ENCODE data around the gene TMA7. TPM values are rescaled to one million over a fixed set of nuclear protein-coding genes. Genes with fewer than 3 reads are reported as not detected.
A peak's percentile ranks its signal among the peaks of the same experiment; 100 is the strongest.

The TMA7 gene
- total and polyA plus RNA-seq, 2 of the 13 experiments (the other 11 are each of a cell fraction or from before 2014, with no cell fraction given) = 100 to 486 TPM

- TF ChIP-seq, protein P1, sequence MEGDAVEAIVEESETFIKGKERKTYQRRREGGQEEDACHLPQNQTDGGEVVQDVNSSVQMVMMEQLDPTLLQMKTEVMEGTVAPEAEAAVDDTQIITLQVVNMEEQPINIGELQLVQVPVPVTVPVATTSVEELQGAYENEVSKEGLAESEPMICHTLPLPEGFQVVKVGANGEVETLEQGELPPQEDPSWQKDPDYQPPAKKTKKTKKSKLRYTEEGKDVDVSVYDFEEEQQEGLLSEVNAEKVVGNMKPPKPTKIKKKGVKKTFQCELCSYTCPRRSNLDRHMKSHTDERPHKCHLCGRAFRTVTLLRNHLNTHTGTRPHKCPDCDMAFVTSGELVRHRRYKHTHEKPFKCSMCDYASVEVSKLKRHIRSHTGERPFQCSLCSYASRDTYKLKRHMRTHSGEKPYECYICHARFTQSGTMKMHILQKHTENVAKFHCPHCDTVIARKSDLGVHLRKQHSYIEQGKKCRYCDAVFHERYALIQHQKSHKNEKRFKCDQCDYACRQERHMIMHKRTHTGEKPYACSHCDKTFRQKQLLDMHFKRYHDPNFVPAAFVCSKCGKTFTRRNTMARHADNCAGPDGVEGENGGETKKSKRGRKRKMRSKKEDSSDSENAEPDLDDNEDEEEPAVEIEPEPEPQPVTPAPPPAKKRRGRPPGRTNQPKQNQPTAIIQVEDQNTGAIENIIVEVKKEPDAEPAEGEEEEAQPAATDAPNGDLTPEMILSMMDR (CRISPR knock-in tag; IDR thresholded peaks at IDR 0.05) = 0 out of 2 replicates have a peak, but pooled peaks have one; percentile 3
- TF ChIP-seq ERF (CRISPR knock-in tag; IDR thresholded peaks at IDR 0.05) (no peak), ZSCAN25 (CRISPR knock-in tag; IDR thresholded peaks at IDR 0.05) (peak; percentile 21; the same call in 1 of the 2 replicates), RFX5 (IDR thresholded peaks at IDR 0.05; ENCODE audit: low read depth, low read length) (no peak), TRIM24 (CRISPR knock-in tag; IDR thresholded peaks at IDR 0.05) (no peak), HOXA7 (CRISPR knock-in tag; IDR thresholded peaks at IDR 0.05) (no peak), ZBTB7A (CRISPR knock-in tag; IDR thresholded peaks at IDR 0.05) (no peak), ELF4 (CRISPR knock-in tag; IDR thresholded peaks at IDR 0.05; ENCODE audit: borderline replicate concordance) (no peak), FOXC1 (CRISPR knock-in tag; IDR thresholded peaks at IDR 0.05; ENCODE audit: borderline replicate concordance) (no peak), MXD4 (CRISPR knock-in tag; IDR thresholded peaks at IDR 0.05) (no peak), FOSL1 (CRISPR knock-in tag; IDR thresholded peaks at IDR 0.05; ENCODE audit: borderline replicate concordance) (no peak), GTF2F1 (IDR thresholded peaks at IDR 0.05; ENCODE audit: low read length) (no peak), HNF4A (CRISPR knock-in tag; IDR thresholded peaks at IDR 0.05) (peak; percentile 29; the same call in 1 of the 2 replicates), KMT2A (CRISPR knock-in tag; IDR thresholded peaks at IDR 0.05) (no peak), HCFC1 (IDR thresholded peaks at IDR 0.05; ENCODE audit: low read depth, low read length) (no peak), CAMTA2 (CRISPR knock-in tag; IDR thresholded peaks at IDR 0.05; ENCODE audit: borderline replicate concordance) (no peak), ZNF672 (CRISPR knock-in tag; IDR thresholded peaks at IDR 0.05) (no peak), ZBTB42 (CRISPR knock-in tag; IDR thresholded peaks at IDR 0.05) (no peak), JUNB (CRISPR knock-in tag; IDR thresholded peaks at IDR 0.05; ENCODE audit: borderline replicate concordance) (no peak), ZNF614 (CRISPR knock-in tag; IDR thresholded peaks at IDR 0.05; ENCODE audit: borderline replicate concordance) (no peak)
- TF ChIP-seq, protein P2, sequence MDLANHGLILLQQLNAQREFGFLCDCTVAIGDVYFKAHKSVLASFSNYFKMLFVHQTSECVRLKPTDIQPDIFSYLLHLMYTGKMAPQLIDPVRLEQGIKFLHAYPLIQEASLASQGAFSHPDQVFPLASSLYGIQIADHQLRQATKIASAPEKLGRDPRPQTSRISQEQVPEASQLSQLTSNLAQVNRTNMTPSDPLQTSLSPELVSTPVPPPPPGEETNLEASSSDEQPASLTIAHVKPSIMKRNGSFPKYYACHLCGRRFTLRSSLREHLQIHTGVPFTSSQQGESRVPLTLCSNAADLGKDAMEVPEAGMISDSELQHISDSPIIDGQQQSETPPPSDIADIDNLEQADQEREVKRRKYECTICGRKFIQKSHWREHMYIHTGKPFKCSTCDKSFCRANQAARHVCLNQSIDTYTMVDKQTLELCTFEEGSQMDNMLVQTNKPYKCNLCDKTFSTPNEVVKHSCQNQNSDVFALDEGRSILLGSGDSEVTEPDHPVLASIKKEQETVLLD (CRISPR knock-in tag; IDR thresholded peaks at IDR 0.05; ENCODE audit: low read depth) = no peak
- TF ChIP-seq, protein P3, sequence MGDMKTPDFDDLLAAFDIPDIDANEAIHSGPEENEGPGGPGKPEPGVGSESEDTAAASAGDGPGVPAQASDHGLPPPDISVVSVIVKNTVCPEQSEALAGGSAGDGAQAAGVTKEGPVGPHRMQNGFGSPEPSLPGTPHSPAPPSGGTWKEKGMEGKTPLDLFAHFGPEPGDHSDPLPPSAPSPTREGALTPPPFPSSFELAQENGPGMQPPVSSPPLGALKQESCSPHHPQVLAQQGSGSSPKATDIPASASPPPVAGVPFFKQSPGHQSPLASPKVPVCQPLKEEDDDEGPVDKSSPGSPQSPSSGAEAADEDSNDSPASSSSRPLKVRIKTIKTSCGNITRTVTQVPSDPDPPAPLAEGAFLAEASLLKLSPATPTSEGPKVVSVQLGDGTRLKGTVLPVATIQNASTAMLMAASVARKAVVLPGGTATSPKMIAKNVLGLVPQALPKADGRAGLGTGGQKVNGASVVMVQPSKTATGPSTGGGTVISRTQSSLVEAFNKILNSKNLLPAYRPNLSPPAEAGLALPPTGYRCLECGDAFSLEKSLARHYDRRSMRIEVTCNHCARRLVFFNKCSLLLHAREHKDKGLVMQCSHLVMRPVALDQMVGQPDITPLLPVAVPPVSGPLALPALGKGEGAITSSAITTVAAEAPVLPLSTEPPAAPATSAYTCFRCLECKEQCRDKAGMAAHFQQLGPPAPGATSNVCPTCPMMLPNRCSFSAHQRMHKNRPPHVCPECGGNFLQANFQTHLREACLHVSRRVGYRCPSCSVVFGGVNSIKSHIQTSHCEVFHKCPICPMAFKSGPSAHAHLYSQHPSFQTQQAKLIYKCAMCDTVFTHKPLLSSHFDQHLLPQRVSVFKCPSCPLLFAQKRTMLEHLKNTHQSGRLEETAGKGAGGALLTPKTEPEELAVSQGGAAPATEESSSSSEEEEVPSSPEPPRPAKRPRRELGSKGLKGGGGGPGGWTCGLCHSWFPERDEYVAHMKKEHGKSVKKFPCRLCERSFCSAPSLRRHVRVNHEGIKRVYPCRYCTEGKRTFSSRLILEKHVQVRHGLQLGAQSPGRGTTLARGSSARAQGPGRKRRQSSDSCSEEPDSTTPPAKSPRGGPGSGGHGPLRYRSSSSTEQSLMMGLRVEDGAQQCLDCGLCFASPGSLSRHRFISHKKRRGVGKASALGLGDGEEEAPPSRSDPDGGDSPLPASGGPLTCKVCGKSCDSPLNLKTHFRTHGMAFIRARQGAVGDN (CRISPR knock-in tag; IDR thresholded peaks at IDR 0.05) = peak; percentile 72
These were observed 38.8 kb downstream of the TMA7 start (continued) for GRCh38 chr3:48478626-48479555.
